Measurements from ENCODE around the gene ABCC10. TPM values are rescaled to one million over a fixed set of nuclear protein-coding genes. Genes with fewer than 3 reads are reported as not detected.
"Not testable (repeated sequence)": the region's sequence is repeated elsewhere in the genome, so short reads cannot be mapped to it uniquely, and the experiment has no call there.

Gene ABCC10, protein sequence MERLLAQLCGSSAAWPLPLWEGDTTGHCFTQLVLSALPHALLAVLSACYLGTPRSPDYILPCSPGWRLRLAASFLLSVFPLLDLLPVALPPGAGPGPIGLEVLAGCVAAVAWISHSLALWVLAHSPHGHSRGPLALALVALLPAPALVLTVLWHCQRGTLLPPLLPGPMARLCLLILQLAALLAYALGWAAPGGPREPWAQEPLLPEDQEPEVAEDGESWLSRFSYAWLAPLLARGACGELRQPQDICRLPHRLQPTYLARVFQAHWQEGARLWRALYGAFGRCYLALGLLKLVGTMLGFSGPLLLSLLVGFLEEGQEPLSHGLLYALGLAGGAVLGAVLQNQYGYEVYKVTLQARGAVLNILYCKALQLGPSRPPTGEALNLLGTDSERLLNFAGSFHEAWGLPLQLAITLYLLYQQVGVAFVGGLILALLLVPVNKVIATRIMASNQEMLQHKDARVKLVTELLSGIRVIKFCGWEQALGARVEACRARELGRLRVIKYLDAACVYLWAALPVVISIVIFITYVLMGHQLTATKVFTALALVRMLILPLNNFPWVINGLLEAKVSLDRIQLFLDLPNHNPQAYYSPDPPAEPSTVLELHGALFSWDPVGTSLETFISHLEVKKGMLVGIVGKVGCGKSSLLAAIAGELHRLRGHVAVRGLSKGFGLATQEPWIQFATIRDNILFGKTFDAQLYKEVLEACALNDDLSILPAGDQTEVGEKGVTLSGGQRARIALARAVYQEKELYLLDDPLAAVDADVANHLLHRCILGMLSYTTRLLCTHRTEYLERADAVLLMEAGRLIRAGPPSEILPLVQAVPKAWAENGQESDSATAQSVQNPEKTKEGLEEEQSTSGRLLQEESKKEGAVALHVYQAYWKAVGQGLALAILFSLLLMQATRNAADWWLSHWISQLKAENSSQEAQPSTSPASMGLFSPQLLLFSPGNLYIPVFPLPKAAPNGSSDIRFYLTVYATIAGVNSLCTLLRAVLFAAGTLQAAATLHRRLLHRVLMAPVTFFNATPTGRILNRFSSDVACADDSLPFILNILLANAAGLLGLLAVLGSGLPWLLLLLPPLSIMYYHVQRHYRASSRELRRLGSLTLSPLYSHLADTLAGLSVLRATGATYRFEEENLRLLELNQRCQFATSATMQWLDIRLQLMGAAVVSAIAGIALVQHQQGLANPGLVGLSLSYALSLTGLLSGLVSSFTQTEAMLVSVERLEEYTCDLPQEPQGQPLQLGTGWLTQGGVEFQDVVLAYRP (N-terminal part only)
- total RNA-seq, result 10 to 100 TPM; 30.3 to 75.2 (median 48.2) TPM

DNA sequence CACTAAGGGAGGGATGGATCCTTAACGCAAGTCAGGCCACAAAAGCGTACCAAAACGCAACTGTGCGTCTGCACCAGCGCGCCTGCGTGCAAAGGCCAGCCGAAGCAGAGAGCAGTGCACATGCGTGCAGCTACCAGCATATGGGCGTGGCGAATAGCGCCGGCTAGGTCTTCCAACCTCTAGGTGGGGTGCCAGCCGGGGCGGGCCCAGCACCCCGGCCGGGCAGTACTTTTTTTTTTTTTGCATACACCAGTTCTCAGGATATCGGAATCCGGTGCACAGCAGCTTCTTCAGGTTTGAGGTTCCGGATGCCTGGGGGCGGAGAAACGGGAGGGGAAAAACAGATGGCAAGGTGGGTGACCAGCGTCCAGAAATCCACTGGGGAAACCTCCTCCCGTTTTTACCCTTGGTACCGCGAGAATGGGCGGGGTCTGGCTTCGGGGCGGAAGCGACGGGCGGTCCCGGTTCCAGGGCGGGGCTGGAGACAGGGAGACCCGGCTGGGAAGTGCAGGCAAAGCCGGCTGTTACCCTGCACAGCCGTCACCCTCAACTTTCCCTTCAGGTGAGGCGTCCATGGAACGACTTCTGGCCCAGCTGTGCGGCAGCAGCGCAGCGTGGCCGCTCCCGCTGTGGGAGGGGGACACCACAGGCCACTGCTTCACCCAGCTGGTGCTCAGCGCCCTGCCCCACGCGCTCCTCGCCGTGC, at the start of gene ABCC10:
Gene ABCC10 (plus strand): TSS at position 136 of the 706 bp plus-strand sequence. CDS start 438 bp downstream, at position 574.
- Histone ChIP-seq H3K27ac (peak within 1 kb of the TSS; percentile 69 to 96 (median 90)), H3K4me1 (peaks cover 0 to 18% (median 9%) of the 10 kb centered on the region in 4 donors), H3K27me3 (no peaks in the 10 kb centered on the region), H3K9me3 (no peaks in the 10 kb centered on the region), H3K4me3 (peak within 1 kb of the TSS; percentile 61 to 95 (median 87)), H3K36me3 (peaks cover 0 to 13% (median 0%) of the 10 kb centered on the region in 3 donors)
- TF ChIP-seq POLR2A (IDR thresholded peaks at IDR 0.05), result peak; percentile 65 to 67
- TF ChIP-seq, protein P1, sequence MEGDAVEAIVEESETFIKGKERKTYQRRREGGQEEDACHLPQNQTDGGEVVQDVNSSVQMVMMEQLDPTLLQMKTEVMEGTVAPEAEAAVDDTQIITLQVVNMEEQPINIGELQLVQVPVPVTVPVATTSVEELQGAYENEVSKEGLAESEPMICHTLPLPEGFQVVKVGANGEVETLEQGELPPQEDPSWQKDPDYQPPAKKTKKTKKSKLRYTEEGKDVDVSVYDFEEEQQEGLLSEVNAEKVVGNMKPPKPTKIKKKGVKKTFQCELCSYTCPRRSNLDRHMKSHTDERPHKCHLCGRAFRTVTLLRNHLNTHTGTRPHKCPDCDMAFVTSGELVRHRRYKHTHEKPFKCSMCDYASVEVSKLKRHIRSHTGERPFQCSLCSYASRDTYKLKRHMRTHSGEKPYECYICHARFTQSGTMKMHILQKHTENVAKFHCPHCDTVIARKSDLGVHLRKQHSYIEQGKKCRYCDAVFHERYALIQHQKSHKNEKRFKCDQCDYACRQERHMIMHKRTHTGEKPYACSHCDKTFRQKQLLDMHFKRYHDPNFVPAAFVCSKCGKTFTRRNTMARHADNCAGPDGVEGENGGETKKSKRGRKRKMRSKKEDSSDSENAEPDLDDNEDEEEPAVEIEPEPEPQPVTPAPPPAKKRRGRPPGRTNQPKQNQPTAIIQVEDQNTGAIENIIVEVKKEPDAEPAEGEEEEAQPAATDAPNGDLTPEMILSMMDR (IDR thresholded peaks at IDR 0.05), result peak in 5 of 6 experiments; percentile 36 to 62 (median 46)
- peak; percentile 93 to 98 (median 98) for DNase-seq

DNA sequence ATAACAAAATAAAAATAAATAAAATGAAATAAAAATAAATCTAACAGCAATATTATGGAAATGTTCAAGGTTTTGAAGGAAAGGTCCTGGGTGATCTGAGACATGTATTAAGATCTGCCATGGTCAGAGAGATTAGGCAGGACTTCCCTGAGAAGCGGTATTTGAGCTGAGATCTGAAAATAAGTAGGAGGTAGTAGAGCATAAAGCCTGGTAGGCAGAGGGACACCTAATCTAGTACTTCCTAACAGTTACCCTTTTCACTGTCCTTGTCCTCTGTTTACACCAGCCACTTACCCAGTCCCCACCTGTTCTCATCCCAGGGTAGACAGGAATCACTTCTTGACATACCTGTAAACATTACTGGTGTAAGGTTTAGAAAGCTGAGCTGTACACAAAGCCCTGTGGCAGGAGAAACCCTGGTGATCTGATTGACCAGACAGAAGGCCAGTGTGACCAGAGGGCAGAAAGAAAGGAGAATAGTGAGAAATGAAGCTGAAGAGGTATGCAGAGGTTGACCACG, 49.6 kb upstream of the ABCC10 start:
- H3K4me1 ChIP-seq, result no peaks in the 10 kb centered on the region
- no peak overlapping the region for H3K27ac ChIP-seq
- no peaks in the 10 kb centered on the region for H3K27me3 ChIP-seq
- TF ChIP-seq POLR2A (IDR thresholded peaks at IDR 0.05), result no peak
- TF ChIP-seq, protein P1 (IDR thresholded peaks at IDR 0.05), result no peak
- no peaks in the 10 kb centered on the region for H3K9me3 ChIP-seq
- H3K36me3 ChIP-seq, result no peaks in the 10 kb centered on the region
- no peak for DNase-seq
- no peak overlapping the region for H3K4me3 ChIP-seq

DNA sequence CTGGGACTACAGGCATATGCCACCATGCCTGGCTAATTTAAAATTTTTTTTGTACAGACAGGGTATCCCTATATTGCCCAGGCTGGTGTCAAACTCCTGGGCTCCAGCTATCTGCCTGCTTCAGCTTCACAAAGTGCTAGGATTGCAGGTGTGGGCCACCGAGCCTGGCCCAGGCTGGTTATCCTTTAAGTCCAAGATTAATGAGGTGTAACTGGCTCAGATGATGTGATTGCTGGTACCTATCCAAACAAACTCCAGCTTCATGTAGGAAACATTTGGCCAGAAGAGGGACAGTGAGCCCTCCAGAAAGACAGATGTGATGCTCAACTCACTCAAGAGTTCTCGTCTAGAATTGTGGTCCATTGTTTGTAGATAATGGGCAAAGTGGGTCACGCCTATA, 48.7 kb upstream of the ABCC10 start:
- DNase-seq, result no peak
- Histone ChIP-seq H3K27me3 (no peaks in the 10 kb centered on the region), H3K4me3 (no peak overlapping the region), H3K9me3 (no peaks in the 10 kb centered on the region), H3K4me1 (peaks cover 0 to 4% (median 0%) of the 10 kb centered on the region in 4 donors), H3K36me3 (no peaks in the 10 kb centered on the region), H3K27ac (no peak overlapping the region)
- TF ChIP-seq POLR2A (IDR thresholded peaks at IDR 0.05), result no peak
- TF ChIP-seq, protein P1 (IDR thresholded peaks at IDR 0.05), result no peak

DNA sequence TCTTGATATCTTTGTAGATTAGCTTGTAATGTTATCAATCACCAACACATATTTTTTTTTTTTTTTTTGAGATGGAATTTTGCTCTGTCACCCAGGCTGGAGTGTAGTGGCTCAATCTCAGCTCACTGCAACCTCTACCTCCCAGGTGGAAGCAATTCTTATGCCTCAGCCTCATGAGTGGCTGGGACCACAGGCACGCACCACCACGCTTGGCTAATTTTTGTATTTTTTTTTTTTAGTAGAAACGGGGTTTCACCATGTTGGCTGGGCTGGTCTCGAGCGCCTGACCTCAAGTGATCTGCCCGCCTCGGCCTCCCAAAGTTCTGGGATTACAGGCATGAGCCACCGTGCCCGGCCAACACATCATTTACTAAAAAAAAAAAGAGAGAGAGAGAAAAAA, 46.5 kb upstream of the ABCC10 start:
- H3K27ac ChIP-seq, H3K9me3 ChIP-seq, DNase-seq, H3K4me1 ChIP-seq, H3K27me3 ChIP-seq, H3K4me3 ChIP-seq, H3K36me3 ChIP-seq: not testable (repeated sequence)

DNA sequence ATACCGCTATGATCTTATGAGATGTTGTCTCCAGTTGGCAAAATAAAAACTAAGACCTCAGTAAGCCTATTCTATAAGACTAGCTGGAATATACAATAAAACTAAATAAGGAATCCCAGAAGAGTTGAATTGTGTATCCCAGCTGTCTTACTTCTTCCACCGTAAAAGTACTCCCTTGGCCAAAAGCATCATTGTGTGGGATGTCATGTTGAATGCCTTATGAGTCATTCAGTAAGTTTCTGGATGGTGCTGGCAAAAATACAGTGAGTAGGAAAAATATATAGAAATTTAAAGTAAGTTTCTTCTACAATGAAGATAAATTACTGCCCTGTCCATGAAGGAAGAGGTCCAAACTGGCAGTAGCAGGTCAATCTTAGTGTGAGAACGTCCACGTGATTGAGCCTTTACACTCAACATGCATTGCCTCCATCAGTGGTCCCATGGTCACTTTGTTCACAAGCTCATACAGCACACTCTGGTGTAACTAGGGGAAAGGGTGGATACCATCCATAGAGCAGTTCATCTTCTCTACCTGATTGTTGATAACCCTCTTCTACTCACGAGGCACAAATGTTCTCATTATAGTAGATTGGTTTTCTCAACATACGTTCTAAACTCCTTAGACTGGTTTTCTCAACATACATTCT, 44.2 kb upstream of the ABCC10 start:
- H3K4me1 ChIP-seq, result peaks cover 0 to 4% (median 0%) of the 10 kb centered on the region in 4 donors
- H3K27me3 ChIP-seq, result no peaks in the 10 kb centered on the region
- DNase-seq, result no peak
- H3K27ac ChIP-seq, result peak overlapping the region in 1 of 4 donors; percentile 69
- H3K4me3 ChIP-seq, result no peak overlapping the region
- H3K36me3 ChIP-seq, result no peaks in the 10 kb centered on the region
- TF ChIP-seq POLR2A (IDR thresholded peaks at IDR 0.05), result no peak
- TF ChIP-seq, protein P1 (IDR thresholded peaks at IDR 0.05), result no peak
- no peaks in the 10 kb centered on the region for H3K9me3 ChIP-seq

Data from Peyer's patch (tissue), 4 donors.